Breast epithelium (tissue), 4 donors: ENCODE results near the gene AGBL5. TPM values are rescaled to one million over a fixed set of nuclear protein-coding genes. Genes with fewer than 3 reads are reported as not detected.
A peak's percentile ranks its signal among the peaks of the same experiment; 100 is the strongest.

Experiments used
- DNase-seq, 2 donors: peaks; one replicate each; pipeline ENCODE4 v3.0.0-alpha.2; 2019; ENCODE audit warnings: low spot score in 2 of 2
- H3K27ac ChIP-seq, 2 donors: fragments of 200-600 bp; sonication (generic) in 1 of 2; one replicate each; pipeline ENCODE4 v1.5.1; 2016 to 2019; ENCODE audit warnings: mild to moderate bottlenecking in 1 of 2
- H3K27me3 ChIP-seq, 2 donors: fragments of 200-600 bp; sonication (generic) in 1 of 2; one replicate each; pipeline versions ENCODE4 v1.5.1 to v1.6.0; 2017 to 2019; ENCODE audit warnings: control low read depth in 1 of 2, mild to moderate bottlenecking in 1 of 2
- H3K36me3 ChIP-seq: fragments of 200-600 bp; one replicate; pipeline ENCODE4 v1.5.1; 2019
- H3K4me1 ChIP-seq, 2 donors: fragments of 200-600 bp; sonication (generic); one replicate each; pipeline ENCODE4 v1.5.1; 2016 to 2019; ENCODE audit warnings: control low read depth in 1 of 2
- H3K4me3 ChIP-seq, 3 donors: fragments of 200-600 bp; sonication (generic); 1 replicate in 2 of 3; 2 replicates in 1 of 3; pipeline ENCODE4 v1.5.1; 2016 to 2019; ENCODE audit warnings: mild to moderate bottlenecking in 3 of 3, moderate library complexity in 2 of 3
- H3K9me3 ChIP-seq, 2 donors: fragments of 200-600 bp; sonication (generic) in 1 of 2; one replicate each; pipeline ENCODE4 v1.5.1; 2016 to 2019; ENCODE audit warnings: control low read depth in 1 of 2
- POLR2A ChIP-seq: fragments of 450-650 bp; IDR thresholded peaks from one replicate; pipeline ENCODE4 v1.6.1; 2016; ENCODE audit warnings: antibody characterized with exemption, mild to moderate bottlenecking, moderate library complexity
- POLR2AphosphoS5 ChIP-seq, 3 donors: sonication (generic); formaldehyde crosslinking; IDR thresholded peaks; one replicate each; pipeline ENCODE4 v1.6.1; 2017; ENCODE audit warnings: antibody characterized with exemption in 3 of 3
- intact Hi-C: fragments of 100-400 bp; cut with DNase I; formaldehyde crosslinking; loops from one replicate; pipeline ENCODE4 v1.15.1; 2023; ENCODE audit warnings: low total_unique reads
- total RNA-seq, 3 donors: library from RNA; depleted of rRNA; stranded (reverse); fragments of >200 nt; gene quantifications; one replicate each; pipeline ENCODE4 v1.1.0, GENCODE V29; 2016
- TF ChIP-seq, protein P1 (sequence below), 3 donors: fragments of 450-650 bp; IDR thresholded peaks; one replicate each; pipeline ENCODE4 v1.5.1; 2016 to 2017; ENCODE audit warnings: antibody characterized with exemption in 3 of 3, mild to moderate bottlenecking in 3 of 3, moderate library complexity in 3 of 3

AGBL5 gene
- total RNA-seq, 3 donors from 2014 or later: 12.5 to 21.5 (median 16.1) TPM

DNA sequence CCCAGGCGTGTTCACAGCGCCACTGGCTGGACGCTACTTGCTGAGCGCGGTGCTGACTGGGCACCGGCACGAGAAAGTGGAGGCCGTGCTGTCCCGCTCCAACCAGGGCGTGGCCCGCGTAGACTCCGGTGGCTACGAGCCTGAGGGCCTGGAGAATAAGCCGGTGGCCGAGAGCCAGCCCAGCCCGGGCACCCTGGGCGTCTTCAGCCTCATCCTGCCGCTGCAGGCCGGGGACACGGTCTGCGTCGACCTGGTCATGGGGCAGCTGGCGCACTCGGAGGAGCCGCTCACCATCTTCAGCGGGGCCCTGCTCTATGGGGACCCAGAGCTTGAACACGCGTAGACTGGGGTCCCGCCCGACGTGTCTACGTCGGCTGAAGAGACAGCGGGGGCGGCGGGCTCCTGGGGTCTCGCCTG, 34.2 kb downstream of the AGBL5 start:
- Histone ChIP-seq H3K4me1 (peaks cover 0 to 18% of the 10 kb centered on the region in 2 donors), H3K27ac (peak overlapping the region; percentile 74 to 89), H3K36me3 (no peaks in the 10 kb centered on the region), H3K27me3 (no peaks in the 10 kb centered on the region), H3K4me3 (peak overlapping the region; percentile 68 to 75 (median 74)), H3K9me3 (no peaks in the 10 kb centered on the region)
- TF ChIP-seq POLR2A (no peak), POLR2AphosphoS5 (IDR thresholded peaks at IDR 0.05) (peak in 2 of 3 donors; percentile 28 to 47)
- intact Hi-C loops: no loop called here
- peak; percentile 47 to 63 for DNase-seq

GRCh38 chr2:27086090-27086723, 34.7 kb downstream of the AGBL5 start:
- Histone ChIP-seq H3K36me3 (no peaks in the 10 kb centered on the region), H3K27ac (peak overlapping the region; percentile 74 to 89), H3K4me1 (peaks cover 0 to 18% of the 10 kb centered on the region in 2 donors), H3K27me3 (no peaks in the 10 kb centered on the region), H3K4me3 (peak overlapping the region; percentile 68 to 75 (median 74)), H3K9me3 (no peaks in the 10 kb centered on the region)
- peak; percentile 94 to 95 for DNase-seq
- TF ChIP-seq, protein P1, sequence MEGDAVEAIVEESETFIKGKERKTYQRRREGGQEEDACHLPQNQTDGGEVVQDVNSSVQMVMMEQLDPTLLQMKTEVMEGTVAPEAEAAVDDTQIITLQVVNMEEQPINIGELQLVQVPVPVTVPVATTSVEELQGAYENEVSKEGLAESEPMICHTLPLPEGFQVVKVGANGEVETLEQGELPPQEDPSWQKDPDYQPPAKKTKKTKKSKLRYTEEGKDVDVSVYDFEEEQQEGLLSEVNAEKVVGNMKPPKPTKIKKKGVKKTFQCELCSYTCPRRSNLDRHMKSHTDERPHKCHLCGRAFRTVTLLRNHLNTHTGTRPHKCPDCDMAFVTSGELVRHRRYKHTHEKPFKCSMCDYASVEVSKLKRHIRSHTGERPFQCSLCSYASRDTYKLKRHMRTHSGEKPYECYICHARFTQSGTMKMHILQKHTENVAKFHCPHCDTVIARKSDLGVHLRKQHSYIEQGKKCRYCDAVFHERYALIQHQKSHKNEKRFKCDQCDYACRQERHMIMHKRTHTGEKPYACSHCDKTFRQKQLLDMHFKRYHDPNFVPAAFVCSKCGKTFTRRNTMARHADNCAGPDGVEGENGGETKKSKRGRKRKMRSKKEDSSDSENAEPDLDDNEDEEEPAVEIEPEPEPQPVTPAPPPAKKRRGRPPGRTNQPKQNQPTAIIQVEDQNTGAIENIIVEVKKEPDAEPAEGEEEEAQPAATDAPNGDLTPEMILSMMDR (IDR thresholded peaks at IDR 0.05): peak; percentile 65 to 90 (median 89)
- TF ChIP-seq POLR2AphosphoS5 (IDR thresholded peaks at IDR 0.05): peak; percentile 54 to 77 (median 66)
- peak; percentile 34 for TF ChIP-seq POLR2A
- intact Hi-C loops: no loop called here

DNA sequence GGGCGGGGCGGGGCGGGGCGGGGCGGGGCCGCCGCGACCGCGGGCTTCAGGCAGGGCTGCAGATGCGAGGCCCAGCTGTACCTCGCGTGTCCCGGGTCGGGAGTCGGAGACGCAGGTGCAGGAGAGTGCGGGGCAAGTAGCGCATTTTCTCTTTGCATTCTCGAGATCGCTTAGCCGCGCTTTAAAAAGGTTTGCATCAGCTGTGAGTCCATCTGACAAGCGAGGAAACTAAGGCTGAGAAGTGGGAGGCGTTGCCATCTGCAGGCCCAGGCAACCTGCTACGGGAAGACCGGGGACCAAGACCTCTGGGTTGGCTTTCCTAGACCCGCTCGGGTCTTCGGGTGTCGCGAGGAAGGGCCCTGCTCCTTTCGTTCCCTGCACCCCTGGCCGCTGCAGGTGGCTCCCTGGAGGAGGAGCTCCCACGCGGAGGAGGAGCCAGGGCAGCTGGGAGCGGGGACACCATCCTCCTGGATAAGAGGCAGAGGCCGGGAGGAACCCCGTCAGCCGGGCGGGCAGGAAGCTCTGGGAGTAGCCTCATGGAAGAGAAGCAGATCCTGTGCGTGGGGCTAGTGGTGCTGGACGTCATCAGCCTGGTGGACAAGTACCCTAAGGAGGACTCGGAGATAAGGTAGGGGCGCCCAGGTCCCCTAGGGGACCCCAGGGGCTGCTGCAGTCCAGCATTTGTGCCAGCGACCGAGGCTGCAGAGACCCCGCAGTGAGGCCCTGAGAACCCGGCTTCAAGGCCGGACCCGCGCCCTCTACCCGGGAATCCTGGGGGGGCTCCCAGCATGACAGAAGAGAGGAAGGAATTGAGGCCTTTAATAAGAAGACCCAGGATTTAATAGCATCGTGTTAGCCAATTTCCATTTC, 35.5 kb downstream of the AGBL5 start, which contains the start of gene KHK:
KHK (plus strand) TSS at position 49 of the 870 bp plus-strand sequence; CDS start at position 537, 488 bp downstream.
- peak within 1 kb of the TSS; percentile 68 to 75 (median 74) for H3K4me3 ChIP-seq
- DNase-seq: peak; percentile 45 to 61
- H3K27ac ChIP-seq: peak within 1 kb of the TSS; percentile 74 to 89
- TF ChIP-seq, protein P1 (IDR thresholded peaks at IDR 0.05): no peak
- TF ChIP-seq POLR2AphosphoS5 (IDR thresholded peaks at IDR 0.05): no peak
- no peak for TF ChIP-seq POLR2A
- H3K9me3 ChIP-seq: no peaks in the 10 kb centered on the region
- no peaks in the 10 kb centered on the region for H3K27me3 ChIP-seq
- H3K4me1 ChIP-seq: peaks cover 0 to 11% of the 10 kb centered on the region in 2 donors
- intact Hi-C loops: no loop called here
- no peaks in the 10 kb centered on the region for H3K36me3 ChIP-seq

- no peak overlapping the region for H3K4me3 ChIP-seq
- no peaks in the 10 kb centered on the region for H3K27me3 ChIP-seq
- no peaks in the 10 kb centered on the region for H3K9me3 ChIP-seq
- H3K36me3 ChIP-seq: no peaks in the 10 kb centered on the region
- intact Hi-C loops: no loop called here
- DNase-seq: no peak
- TF ChIP-seq POLR2A (no peak), POLR2AphosphoS5 (IDR thresholded peaks at IDR 0.05) (no peak)
- TF ChIP-seq, protein P1 (IDR thresholded peaks at IDR 0.05): no peak
- H3K27ac ChIP-seq: no peak overlapping the region
- H3K4me1 ChIP-seq: peaks cover 0 to 7% of the 10 kb centered on the region in 2 donors
These were observed 36.4 kb downstream of the AGBL5 start for GRCh38 chr2:27087823-27088410.

GRCh38 chr2:27088634-27089033, 37.2 kb downstream of the AGBL5 start:
- Histone ChIP-seq H3K27me3 (no peaks in the 10 kb centered on the region), H3K4me1 (peaks cover 0 to 7% of the 10 kb centered on the region in 2 donors), H3K27ac (no peak overlapping the region), H3K9me3 (no peaks in the 10 kb centered on the region), H3K4me3 (no peak overlapping the region), H3K36me3 (no peaks in the 10 kb centered on the region)
- TF ChIP-seq POLR2AphosphoS5 (IDR thresholded peaks at IDR 0.05): no peak
- no peak for TF ChIP-seq POLR2A
- TF ChIP-seq, protein P1 (IDR thresholded peaks at IDR 0.05): no peak
- DNase-seq: no peak
- intact Hi-C loops: no loop called here
